GM19193 (cell line): Measurements from ENCODE around the gene NUDT3.

Experiments used
- POLR2A ChIP-seq: IDR thresholded peaks from 4 replicates; pipeline ENCODE4 v1.6.1; 2011; ENCODE audit not compliant: insufficient read depth, insufficient read length; ENCODE audit errors: extremely low read depth

NUDT3 gene

GRCh38 chr6:34338377-34338776, 54.1 kb downstream of the NUDT3 start:
- no peak for TF ChIP-seq POLR2A

- TF ChIP-seq POLR2A: no peak
These were observed 57.6 kb downstream of the NUDT3 start for GRCh38 chr6:34334796-34335416.

- no peak for TF ChIP-seq POLR2A
These were observed 58.6 kb downstream of the NUDT3 start for GRCh38 chr6:34333858-34334257.

GRCh38 chr6:34332251-34333198, 59.9 kb downstream of the NUDT3 start:
- no peak for TF ChIP-seq POLR2A

GRCh38 chr6:34331371-34332050, 61.0 kb downstream of the NUDT3 start:
- TF ChIP-seq POLR2A: no peak

- TF ChIP-seq POLR2A: no peak
These were observed 63.5 kb downstream of the NUDT3 start for GRCh38 chr6:34328969-34329368.

GRCh38 chr6:34325633-34326032, 66.8 kb downstream of the NUDT3 start:
- TF ChIP-seq POLR2A: no peak

- TF ChIP-seq POLR2A: no peak
These were observed 67.6 kb downstream of the NUDT3 start for GRCh38 chr6:34324738-34325444.

GRCh38 chr6:34323300-34323699, 69.2 kb downstream of the NUDT3 start:
- no peak for TF ChIP-seq POLR2A

GRCh38 chr6:34322732-34323131, 69.7 kb downstream of the NUDT3 start:
- TF ChIP-seq POLR2A: no peak

- no peak for TF ChIP-seq POLR2A
These were observed 70.6 kb downstream of the NUDT3 start for GRCh38 chr6:34321821-34322220.

- no peak for TF ChIP-seq POLR2A
These were observed 73.0 kb downstream of the NUDT3 start for GRCh38 chr6:34319471-34319885.

- no peak for TF ChIP-seq POLR2A
These were observed 73.7 kb downstream of the NUDT3 start for GRCh38 chr6:34318499-34319470.
